ENCODE measurements around the gene EFCAB6.

- TF ChIP-seq SIN3A (IDR thresholded peaks at IDR 0.05; ENCODE audit: low read depth) (no peak), CTCF (IDR thresholded peaks at IDR 0.05 in 2 of 3, conservative IDR thresholded peaks at IDR 0.05 in 1 of 3; ENCODE audit: borderline replicate concordance in 1 of 3, insufficient read depth in 1 of 3, low read depth in 2 of 3, low read length in 2 of 3) (no peak), POLR2AphosphoS5 (IDR thresholded peaks at IDR 0.05; ENCODE audit: low read depth, low read length) (no peak), SP1 (IDR thresholded peaks at IDR 0.05; ENCODE audit: low read depth) (no peak), ZFX (IDR thresholded peaks at IDR 0.05) (no peak), POLR2A (IDR thresholded peaks at IDR 0.05; ENCODE audit: borderline replicate concordance, extremely low read depth, insufficient read depth, insufficient read length) (no peak), YY1 (IDR thresholded peaks at IDR 0.05; ENCODE audit: extremely low read depth, insufficient replicate concordance, low read depth, low read length) (no peak), FOSL1 (IDR thresholded peaks at IDR 0.05; ENCODE audit: low read depth) (no peak), EZH2 (IDR thresholded peaks at IDR 0.05) (no peak), SRF (IDR thresholded peaks at IDR 0.05; ENCODE audit: low read depth) (no peak), ATF3 (IDR thresholded peaks at IDR 0.05) (no peak), EZH2phosphoT487 (IDR thresholded peaks at IDR 0.05; ENCODE audit: borderline replicate concordance) (no peak), RAD21 (IDR thresholded peaks at IDR 0.05; ENCODE audit: low read depth) (no peak)
Observed at GRCh38 chr22:43487311-43488030, 324.6 kb downstream of the EFCAB6 start.
